PFSK-1 (cell line): ENCODE data around the gene ODC1.

Experiments
- POLR2AphosphoS5 ChIP-seq: IDR thresholded peaks from 2 replicates; pipeline ENCODE4 v1.6.1; 2012; ENCODE audit warnings: low read depth, mild to moderate bottlenecking, control low read depth, low read length, moderate library complexity
- SIN3A ChIP-seq: IDR thresholded peaks from 2 replicates; pipeline ENCODE4 v1.6.1; 2012; ENCODE audit warnings: mild to moderate bottlenecking, low read length, moderate library complexity, borderline replicate concordance; ENCODE audit not compliant: insufficient read depth
- TAF1 ChIP-seq: IDR thresholded peaks from 2 replicates; pipeline ENCODE4 v1.6.1; 2012; ENCODE audit warnings: low read length, control low read depth, borderline replicate concordance; ENCODE audit not compliant: insufficient read depth
- TF ChIP-seq, protein P1 (sequence below), 2 experiments: IDR thresholded peaks; 2 replicates each; pipeline versions ENCODE4 v1.6.1 to v1.8.0; 2011 to 2012; ENCODE audit warnings: low read depth in 2 of 2, low read length in 2 of 2, control low read depth in 1 of 2, inconsistent platforms in 1 of 2, mild to moderate bottlenecking in 1 of 2, moderate library complexity in 1 of 2; ENCODE audit not compliant: insufficient read depth in 1 of 2

DNA sequence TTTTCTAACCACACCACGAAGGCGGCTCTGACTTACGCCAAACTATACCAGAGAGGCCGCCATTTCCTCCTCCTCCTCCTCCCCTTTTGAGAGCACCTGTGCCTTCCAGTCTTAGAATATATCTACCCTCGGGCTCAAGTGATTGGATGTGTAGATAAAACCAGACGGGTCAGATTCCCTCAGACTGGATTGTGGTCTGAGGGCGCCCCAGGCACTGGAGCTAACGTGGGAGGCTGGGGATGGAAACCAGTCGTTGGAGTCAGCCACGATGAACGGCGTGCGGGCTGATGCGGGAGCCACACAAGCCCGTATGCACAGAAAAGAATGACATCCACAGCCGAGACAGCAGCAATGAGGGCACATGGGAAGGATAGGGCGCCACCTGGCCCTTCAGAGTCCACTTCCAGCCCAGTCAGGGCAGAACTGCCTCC, 12.3 kb upstream of the ODC1 start:
- TF ChIP-seq TAF1, result no peak
- TF ChIP-seq POLR2AphosphoS5, result no peak
- TF ChIP-seq, protein P1, sequence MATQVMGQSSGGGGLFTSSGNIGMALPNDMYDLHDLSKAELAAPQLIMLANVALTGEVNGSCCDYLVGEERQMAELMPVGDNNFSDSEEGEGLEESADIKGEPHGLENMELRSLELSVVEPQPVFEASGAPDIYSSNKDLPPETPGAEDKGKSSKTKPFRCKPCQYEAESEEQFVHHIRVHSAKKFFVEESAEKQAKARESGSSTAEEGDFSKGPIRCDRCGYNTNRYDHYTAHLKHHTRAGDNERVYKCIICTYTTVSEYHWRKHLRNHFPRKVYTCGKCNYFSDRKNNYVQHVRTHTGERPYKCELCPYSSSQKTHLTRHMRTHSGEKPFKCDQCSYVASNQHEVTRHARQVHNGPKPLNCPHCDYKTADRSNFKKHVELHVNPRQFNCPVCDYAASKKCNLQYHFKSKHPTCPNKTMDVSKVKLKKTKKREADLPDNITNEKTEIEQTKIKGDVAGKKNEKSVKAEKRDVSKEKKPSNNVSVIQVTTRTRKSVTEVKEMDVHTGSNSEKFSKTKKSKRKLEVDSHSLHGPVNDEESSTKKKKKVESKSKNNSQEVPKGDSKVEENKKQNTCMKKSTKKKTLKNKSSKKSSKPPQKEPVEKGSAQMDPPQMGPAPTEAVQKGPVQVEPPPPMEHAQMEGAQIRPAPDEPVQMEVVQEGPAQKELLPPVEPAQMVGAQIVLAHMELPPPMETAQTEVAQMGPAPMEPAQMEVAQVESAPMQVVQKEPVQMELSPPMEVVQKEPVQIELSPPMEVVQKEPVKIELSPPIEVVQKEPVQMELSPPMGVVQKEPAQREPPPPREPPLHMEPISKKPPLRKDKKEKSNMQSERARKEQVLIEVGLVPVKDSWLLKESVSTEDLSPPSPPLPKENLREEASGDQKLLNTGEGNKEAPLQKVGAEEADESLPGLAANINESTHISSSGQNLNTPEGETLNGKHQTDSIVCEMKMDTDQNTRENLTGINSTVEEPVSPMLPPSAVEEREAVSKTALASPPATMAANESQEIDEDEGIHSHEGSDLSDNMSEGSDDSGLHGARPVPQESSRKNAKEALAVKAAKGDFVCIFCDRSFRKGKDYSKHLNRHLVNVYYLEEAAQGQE (IDR thresholded peaks at IDR 0.05; ENCODE audit: insufficient read depth in 1 of 2, low read depth in 2 of 2, low read length in 2 of 2), result no peak
- no peak for TF ChIP-seq SIN3A
